HG03060 (cell line): Measurements from ENCODE around the gene EIF3C.
"Not testable (repeated sequence)": the region's sequence is repeated elsewhere in the genome, so short reads cannot be mapped to it uniquely, and the experiment has no call there.

Experiments used
- ATAC-seq: cut with Tn5 transposase; IDR thresholded peaks from one replicate; pipeline ENCODE4 v1.9.1; 2021; ENCODE audit warnings: low read depth, moderate number of reproducible peaks; ENCODE audit not compliant: unreplicated experiment

Gene EIF3C

DNA sequence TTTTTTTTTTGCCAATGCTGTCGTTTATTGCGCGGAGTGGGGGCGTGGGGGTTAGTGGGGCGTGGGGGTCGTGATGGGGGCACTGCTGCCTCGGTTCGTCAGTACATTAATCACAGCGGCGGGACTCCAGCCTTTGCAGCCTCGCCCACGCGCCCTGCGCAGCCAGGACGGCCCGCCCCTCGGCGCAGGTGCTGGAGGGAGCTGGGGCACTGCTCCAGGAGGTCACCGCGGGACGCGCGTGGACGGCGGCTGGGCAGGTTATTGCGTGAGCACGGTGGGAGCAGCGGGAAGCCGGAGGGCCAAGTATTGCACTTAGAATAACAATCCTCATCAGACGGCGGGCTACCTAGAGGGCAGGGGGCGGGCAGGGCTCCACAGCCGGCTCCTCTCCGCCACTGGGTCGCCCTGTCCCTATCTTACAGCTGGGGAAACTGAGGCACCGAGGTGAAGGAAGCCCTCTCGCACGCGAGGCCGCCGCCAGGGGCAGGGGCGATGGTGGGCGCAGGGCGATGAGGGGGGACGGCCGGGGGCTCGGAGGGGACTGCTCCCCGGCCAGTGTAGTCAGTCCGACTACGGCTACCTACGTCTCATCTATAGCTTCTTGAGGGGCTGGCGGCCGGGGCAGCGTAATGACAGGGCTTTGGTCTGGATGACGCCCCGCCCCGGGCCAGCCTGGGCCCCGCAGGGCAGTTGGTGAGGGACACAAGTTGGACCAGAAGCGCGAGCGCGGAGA, 35.5 kb downstream of the EIF3C start:
- not testable (repeated sequence) for ATAC-seq

DNA sequence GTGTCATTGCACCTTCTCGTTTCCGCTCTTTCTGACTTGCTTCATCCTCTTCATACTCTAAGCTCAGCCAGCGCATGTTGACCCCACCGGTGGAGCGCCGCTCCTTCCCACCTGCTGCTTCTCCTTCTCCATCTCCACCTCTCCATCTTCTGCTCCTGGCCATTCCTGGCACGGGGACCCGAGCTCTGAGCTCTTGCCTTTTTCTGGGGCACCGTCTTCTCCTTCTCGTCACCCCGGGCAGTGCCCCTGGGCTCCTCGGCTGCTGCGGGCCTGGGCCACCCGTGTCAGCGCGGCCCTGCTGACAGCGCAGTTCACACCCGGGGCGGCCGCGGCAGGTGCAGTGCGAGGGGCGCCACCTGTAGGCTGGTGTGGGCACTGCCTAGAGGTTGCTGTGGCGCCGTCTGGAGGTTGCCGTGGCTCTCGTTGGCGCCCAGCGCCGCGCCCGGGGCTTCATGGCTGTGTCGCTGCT, 38.8 kb downstream of the EIF3C start:
- not testable (repeated sequence) for ATAC-seq

DNA sequence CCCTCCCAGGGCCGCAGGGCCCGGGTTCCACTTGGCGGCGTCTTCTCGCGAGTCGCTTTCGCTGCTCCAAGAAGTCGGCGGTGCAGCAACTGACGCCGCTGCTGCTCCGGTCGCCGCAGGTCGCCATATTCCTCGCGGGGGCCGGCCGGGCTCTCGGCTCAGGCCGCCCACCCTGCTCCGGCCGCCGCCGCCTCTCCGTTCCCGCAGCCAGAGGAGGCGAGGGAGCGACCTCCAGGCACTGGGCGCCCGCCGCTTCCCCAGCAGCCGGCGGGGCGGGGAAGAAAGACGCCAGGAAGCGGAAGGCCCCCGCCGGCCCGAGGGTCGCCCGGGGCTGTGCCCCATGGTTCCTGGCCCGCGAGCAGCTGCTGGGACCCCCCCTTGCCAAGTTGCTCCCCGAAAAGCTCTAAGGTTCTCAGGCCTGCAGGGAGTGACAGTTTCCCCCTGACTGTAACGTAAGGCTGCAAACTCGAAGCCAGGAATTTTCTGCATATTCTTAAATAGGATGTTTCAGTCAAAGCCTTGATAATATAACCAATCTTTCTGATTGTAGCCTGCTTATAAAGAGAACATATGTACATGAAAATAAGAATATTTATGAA, 39.3 kb downstream of the EIF3C start:
- ATAC-seq, result not testable (repeated sequence)

DNA sequence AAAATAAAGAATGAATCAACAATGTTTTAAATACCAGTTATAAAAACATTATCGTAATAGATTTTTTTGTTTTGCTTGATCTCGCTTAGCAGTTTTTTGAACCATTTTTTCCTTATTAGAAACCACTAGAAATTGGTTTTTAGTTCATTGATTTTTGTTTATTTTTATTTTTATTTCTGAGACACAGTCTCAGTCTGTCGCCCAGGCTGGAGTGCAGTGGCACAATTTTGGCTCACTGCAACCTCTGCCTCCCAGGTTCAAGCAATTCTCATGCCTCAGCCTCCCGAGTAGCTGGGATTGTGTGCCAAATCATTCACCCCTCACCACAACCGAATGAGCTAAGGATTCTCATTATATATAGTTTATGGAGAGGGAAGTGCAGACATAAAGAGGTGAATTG, 40.2 kb downstream of the EIF3C start, which contains the start of gene NPIPB9:
TSS of gene NPIPB9 (plus strand) at position 301 of the 400 bp plus-strand sequence.
- not testable (repeated sequence) for ATAC-seq

DNA sequence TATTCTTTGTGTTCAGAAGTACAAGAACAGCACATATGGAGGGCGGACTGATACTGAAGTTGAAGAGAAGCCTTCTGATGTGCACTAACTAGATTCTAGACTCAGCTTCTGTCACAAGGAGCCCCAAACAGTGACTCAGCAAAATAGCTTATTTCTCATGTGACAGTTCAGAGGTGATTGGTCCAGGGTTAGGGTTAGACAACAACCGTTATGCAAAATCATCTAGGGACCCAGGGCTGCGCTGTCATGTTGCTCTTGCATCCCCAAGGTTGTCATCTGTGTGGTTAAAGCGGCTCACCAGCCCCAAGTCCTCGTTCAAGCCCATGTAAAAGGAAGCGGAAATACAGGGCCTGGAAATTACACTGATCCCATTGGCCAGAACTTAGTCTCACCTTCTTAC, 70.4 kb downstream of the EIF3C start:
- ATAC-seq, result not testable (repeated sequence)

DNA sequence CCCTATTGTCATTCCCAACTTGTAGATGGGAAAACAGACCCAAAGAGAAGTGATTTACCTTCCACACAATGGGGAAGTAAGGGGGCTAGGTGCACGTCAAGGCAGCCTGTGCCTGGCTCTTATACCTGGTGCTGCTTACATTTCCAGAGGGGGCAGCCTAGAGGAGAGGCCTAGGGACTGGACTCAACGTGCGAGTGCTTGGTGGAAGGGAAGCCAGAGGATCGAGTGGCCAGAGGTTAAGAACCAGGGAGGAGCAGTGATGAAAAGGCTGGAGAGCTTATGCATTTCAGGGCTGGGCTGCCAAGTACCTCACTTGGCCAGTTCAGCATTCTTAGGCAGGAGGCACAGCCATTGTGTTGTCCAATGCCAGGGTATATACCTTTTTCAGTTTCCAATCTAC, 71.1 kb downstream of the EIF3C start:
- ATAC-seq, result not testable (repeated sequence)
